ENCODE results near the gene GGTLC2.

The GGTLC2 gene

DNA sequence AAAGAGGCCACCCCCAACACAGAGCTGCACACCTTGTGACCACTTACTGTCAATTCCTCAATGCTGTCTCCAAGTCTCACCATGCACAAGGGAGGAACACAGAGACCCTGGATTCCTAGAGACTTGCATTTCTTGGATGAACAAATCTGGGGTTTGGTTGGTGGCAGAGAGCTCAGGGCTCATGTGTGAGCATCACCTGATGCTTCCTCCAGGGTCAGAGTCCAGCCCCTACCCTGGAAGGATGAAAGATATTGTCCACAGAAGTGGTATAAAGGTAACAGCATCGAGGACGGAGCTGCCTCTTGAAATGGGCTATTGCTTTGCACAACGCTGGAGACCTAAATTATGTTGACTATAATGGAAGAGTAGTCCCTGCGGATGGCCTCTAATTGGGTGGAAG lies 36.0 kb downstream of the GGTLC2 start:
- no peak overlapping the region for H3K4me3 ChIP-seq (ENCODE audit: control insufficient read depth, low read depth, low read length)
- DNase-seq (ENCODE audit: low read depth): no peak

DNA sequence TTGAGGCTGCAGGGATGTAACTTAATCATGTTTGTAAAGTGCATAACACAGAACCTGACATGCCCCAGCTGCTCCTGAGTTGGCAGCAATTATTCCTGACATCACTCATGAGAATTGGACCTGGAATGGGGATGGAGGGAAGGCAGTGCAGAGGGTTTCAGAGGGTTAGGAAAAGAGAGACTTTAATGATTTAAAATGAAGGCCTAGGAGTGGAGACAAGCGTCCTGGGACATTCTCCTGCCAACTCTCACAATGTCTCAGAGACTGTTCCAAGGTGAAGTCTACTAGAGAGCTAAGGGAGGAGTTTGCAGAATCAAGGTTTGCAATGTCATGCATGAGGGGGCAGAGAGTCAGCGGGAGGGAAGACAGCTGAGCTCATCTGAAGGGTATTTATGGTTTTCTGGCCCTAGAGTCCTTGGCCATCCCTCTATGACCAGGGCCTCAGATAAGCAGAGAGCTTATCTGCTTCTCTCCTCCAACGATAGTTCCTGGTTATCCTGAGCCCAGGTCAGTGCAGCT lies 36.9 kb downstream of the GGTLC2 start:
- no peak for DNase-seq (ENCODE audit: low read depth)
- TF ChIP-seq, protein P1, sequence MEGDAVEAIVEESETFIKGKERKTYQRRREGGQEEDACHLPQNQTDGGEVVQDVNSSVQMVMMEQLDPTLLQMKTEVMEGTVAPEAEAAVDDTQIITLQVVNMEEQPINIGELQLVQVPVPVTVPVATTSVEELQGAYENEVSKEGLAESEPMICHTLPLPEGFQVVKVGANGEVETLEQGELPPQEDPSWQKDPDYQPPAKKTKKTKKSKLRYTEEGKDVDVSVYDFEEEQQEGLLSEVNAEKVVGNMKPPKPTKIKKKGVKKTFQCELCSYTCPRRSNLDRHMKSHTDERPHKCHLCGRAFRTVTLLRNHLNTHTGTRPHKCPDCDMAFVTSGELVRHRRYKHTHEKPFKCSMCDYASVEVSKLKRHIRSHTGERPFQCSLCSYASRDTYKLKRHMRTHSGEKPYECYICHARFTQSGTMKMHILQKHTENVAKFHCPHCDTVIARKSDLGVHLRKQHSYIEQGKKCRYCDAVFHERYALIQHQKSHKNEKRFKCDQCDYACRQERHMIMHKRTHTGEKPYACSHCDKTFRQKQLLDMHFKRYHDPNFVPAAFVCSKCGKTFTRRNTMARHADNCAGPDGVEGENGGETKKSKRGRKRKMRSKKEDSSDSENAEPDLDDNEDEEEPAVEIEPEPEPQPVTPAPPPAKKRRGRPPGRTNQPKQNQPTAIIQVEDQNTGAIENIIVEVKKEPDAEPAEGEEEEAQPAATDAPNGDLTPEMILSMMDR (IDR thresholded peaks at IDR 0.05; ENCODE audit: control insufficient read depth, insufficient read depth, low read depth, low read length, missing control alignments): no peak

More for the DNA sequence above, 36.0 kb downstream of the GGTLC2 start:
- TF ChIP-seq, protein P1 (IDR thresholded peaks at IDR 0.05; ENCODE audit: control insufficient read depth, insufficient read depth, low read depth, low read length, missing control alignments): no peak

DNA sequence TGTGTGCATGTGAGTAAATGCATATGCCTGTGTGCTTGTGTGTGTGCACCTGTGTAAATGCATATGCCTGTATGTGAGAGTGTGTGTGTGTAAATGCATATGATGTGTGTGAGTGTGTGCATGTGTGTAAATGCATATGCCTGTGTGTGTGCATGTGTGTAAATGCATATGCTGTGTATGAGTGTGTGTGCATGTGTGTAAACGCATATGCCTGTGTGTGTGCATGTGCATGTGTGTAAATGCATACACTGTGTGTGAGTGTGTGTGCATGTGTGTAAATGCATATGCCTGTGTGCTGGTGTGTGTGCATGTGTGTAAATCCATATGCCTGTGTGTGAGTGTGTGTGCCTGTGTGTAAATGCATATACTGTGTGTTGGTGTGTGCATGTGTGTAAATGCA lies 37.8 kb downstream of the GGTLC2 start:
- TF ChIP-seq, protein P1 (IDR thresholded peaks at IDR 0.05; ENCODE audit: control insufficient read depth, insufficient read depth, low read depth, low read length, missing control alignments): no peak
- H3K4me3 ChIP-seq (ENCODE audit: control insufficient read depth, low read depth, low read length): no peak overlapping the region
- DNase-seq (ENCODE audit: low read depth): no peak

More for the DNA sequence above, 36.9 kb downstream of the GGTLC2 start:
- no peak overlapping the region for H3K4me3 ChIP-seq (ENCODE audit: control insufficient read depth, low read depth, low read length)

DNA sequence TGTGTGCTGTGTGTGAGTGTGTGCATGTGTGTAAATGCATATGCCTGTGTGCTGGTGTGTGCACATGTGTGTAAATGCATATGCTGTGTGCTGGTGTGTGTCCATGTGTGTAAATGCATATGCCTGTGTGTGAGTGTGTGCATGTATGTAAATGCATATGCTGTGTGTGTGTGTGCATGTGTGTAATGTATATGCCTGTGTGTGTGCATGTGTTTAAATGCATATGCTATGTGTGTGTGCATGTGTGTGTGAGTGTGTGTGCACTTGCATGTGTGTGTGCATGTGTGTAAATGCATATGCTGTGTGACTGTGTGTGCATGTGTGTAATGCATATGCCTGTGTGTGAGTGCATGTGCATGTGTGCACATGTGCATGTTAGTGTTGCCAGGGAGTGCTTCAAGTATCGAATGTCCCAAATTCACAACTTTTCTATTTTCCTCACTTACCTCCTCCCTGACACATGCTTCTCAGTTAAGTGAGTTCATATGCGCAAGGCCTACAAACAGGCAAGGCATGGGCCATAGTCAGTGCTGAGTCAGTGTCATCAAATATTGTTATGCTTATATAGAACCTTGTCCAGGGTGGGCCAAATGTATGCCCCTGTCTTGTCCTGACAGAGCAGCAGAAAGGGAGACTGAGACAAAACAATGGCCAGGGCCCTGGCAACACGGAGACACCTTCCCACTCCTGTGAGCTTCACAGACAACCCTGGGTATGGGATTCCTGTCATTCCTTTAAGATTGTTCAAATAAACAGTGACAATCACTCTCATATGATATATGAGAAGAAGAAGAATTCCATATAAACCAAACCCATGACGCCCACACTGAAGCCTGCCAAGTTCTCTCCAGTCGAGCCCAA lies 38.6 kb downstream of the GGTLC2 start:
- TF ChIP-seq, protein P1 (IDR thresholded peaks at IDR 0.05; ENCODE audit: control insufficient read depth, insufficient read depth, low read depth, low read length, missing control alignments): no peak
- DNase-seq (ENCODE audit: low read depth): no peak
- H3K4me3 ChIP-seq (ENCODE audit: control insufficient read depth, low read depth, low read length): no peak overlapping the region

DNA sequence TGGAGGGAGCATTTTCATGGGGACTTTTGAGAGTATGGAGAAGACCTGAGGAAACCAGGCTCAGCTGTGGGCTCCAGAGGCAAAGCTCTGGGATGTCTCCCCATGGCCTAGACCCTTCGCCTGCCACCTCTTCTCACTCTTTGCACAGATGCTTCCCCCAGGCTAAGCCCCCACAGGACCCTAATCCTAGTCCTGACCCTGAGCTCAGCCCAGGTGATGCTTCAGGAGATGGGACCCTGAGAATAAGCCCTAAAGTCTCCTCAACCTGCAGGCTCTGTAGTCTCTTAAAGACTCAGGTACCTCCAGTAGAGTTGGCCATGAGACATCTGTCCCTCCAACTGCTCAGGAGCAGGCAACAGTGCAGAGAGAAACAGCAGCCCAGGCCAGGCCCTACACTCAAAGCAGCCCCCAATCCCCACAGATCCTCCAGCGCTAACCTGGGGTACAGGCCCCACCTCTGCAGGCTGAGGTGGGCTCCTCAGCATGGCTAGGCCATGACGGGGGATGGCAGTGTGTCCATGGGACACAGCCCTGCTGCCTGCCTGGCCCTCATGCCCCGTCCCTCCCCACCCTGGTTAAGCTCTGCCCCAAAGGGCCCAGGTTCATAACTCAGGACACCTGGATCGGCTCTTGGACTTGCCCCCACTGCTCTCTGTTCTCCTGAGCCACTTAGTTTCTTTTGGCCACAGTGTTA lies 39.4 kb downstream of the GGTLC2 start:
- TF ChIP-seq, protein P1 (IDR thresholded peaks at IDR 0.05; ENCODE audit: control insufficient read depth, insufficient read depth, low read depth, low read length, missing control alignments): no peak
- no peak overlapping the region for H3K4me3 ChIP-seq (ENCODE audit: control insufficient read depth, low read depth, low read length)
- DNase-seq (ENCODE audit: low read depth): no peak

DNA sequence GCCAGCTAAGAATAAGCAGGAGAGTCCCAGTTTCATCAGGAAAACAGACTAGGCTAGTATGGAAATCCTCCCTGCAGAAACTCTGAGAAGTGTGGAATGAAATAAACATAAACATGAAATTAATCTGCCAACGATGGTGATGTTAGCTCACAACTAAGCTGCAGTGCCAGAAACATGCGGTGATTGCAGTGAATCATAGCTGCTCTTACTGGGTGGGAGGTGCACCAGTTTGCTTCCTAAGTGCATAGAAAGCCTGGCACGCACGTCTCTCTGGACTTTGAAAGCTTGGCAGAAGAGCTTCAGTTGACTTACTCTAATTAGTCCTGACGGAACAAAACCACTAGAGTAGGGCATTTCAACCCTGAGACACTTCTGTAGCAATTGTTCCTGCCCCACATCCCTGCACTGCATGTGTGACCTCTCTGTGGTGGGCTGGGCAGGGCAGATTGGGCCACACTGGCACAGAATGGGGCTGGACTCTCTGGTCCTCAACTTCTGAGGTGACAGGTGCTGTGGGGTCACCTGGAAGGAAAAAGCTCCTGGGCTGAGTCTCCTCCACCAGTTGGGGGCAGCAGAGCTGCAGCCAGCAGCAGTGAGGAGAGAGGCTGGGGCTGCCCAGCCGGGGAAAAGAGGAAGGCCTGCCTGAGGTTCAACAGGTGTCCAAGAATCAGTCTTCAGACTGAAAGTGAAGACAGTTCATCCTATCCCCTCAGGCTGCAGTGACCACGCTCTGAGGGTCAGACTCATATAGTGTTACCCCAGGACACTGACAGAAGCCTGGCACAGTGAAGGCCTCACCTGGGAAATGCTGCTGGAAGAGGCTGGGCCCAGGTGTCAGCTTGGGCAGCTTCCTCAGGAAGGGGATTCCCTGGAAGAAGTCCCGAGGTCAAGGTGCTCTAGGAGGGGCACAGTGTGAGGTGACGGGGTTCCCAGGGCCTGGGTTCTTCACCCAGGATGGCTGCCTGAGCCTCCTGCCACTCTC lies 40.5 kb downstream of the GGTLC2 start:
- DNase-seq (ENCODE audit: low read depth): peak; percentile 0
- no peak overlapping the region for H3K4me3 ChIP-seq (ENCODE audit: control insufficient read depth, low read depth, low read length)
- TF ChIP-seq, protein P1 (IDR thresholded peaks at IDR 0.05; ENCODE audit: control insufficient read depth, insufficient read depth, low read depth, low read length, missing control alignments): no peak
